ENCODE measurements around the gene MRPL37.

MRPL37 gene

GRCh38 chr1:54238353-54239034 lies 38.5 kb downstream of the MRPL37 start:
- FAIRE-seq (no peak), DNase-seq (ENCODE audit: insufficient read length, low spot score) (no peak)

- no peak for FAIRE-seq
- no peak for DNase-seq (ENCODE audit: insufficient read length, low spot score)
Measured at GRCh38 chr1:54239035-54239383, 39.0 kb downstream of the MRPL37 start.

- FAIRE-seq (no peak), DNase-seq (ENCODE audit: insufficient read length, low spot score) (no peak)
Measured at GRCh38 chr1:54239631-54240031, 39.7 kb downstream of the MRPL37 start.

- no peak for DNase-seq (ENCODE audit: insufficient read length, low spot score)
- FAIRE-seq = no peak
Measured at GRCh38 chr1:54240741-54241335, 40.9 kb downstream of the MRPL37 start.

GRCh38 chr1:54241364-54241763 lies 41.4 kb downstream of the MRPL37 start:
- DNase-seq (ENCODE audit: insufficient read length, low spot score) (no peak), FAIRE-seq (no peak)

- FAIRE-seq (no peak), DNase-seq (ENCODE audit: insufficient read length, low spot score) (no peak)
Measured at GRCh38 chr1:54243022-54243421, 43.1 kb downstream of the MRPL37 start.

- FAIRE-seq = no peak
Measured at GRCh38 chr1:54244655-54245054, 44.7 kb downstream of the MRPL37 start.

GRCh38 chr1:54245501-54245900 lies 45.5 kb downstream of the MRPL37 start:
- FAIRE-seq = no peak
- DNase-seq (ENCODE audit: insufficient read length, low spot score) = no peak

More at GRCh38 chr1:54244655-54245054, 44.7 kb downstream of the MRPL37 start:
- no peak for DNase-seq (ENCODE audit: insufficient read length, low spot score)

- DNase-seq (ENCODE audit: insufficient read length, low spot score) = no peak
- FAIRE-seq = no peak
Measured at GRCh38 chr1:54246116-54246721, 46.3 kb downstream of the MRPL37 start.

GRCh38 chr1:54247863-54248515 lies 48.0 kb downstream of the MRPL37 start:
- DNase-seq (ENCODE audit: insufficient read length, low spot score) = no peak
- FAIRE-seq = no peak

GRCh38 chr1:54248966-54249365 lies 49.0 kb downstream of the MRPL37 start:
- FAIRE-seq = no peak
- DNase-seq (ENCODE audit: insufficient read length, low spot score) = no peak

GRCh38 chr1:54249819-54250435 lies 50.0 kb downstream of the MRPL37 start:
- no peak for DNase-seq (ENCODE audit: insufficient read length, low spot score)
- FAIRE-seq = no peak

GRCh38 chr1:54250670-54251069 lies 50.7 kb downstream of the MRPL37 start:
- FAIRE-seq = no peak

GRCh38 chr1:54252371-54252936 lies 52.5 kb downstream of the MRPL37 start:
- DNase-seq (ENCODE audit: insufficient read length, low spot score) = no peak
- FAIRE-seq = no peak

More at GRCh38 chr1:54250670-54251069, 50.7 kb downstream of the MRPL37 start:
- DNase-seq (ENCODE audit: insufficient read length, low spot score) = no peak

GRCh38 chr1:54253480-54253879 lies 53.5 kb downstream of the MRPL37 start:
- no peak for DNase-seq (ENCODE audit: insufficient read length, low spot score)
- FAIRE-seq = no peak

GRCh38 chr1:54254055-54254454 lies 54.1 kb downstream of the MRPL37 start:
- FAIRE-seq (no peak), DNase-seq (ENCODE audit: insufficient read length, low spot score) (no peak)

- FAIRE-seq = no peak
Measured at GRCh38 chr1:54255026-54255702, 55.2 kb downstream of the MRPL37 start.

GRCh38 chr1:54256522-54257345 lies 56.8 kb downstream of the MRPL37 start:
- DNase-seq (ENCODE audit: insufficient read length, low spot score) (no peak), FAIRE-seq (no peak)

More at GRCh38 chr1:54255026-54255702, 55.2 kb downstream of the MRPL37 start:
- no peak for DNase-seq (ENCODE audit: insufficient read length, low spot score)

GRCh38 chr1:54257346-54257620 lies 57.3 kb downstream of the MRPL37 start:
- DNase-seq (ENCODE audit: insufficient read length, low spot score) (no peak), FAIRE-seq (no peak)

- no peak for DNase-seq (ENCODE audit: insufficient read length, low spot score)
- FAIRE-seq = no peak
Measured at GRCh38 chr1:54257876-54258275, 57.9 kb downstream of the MRPL37 start.
